ENCODE results near the gene ADAMTS19. TPM values are rescaled to one million over a fixed set of nuclear protein-coding genes. Genes with fewer than 3 reads are reported as not detected.

Gene ADAMTS19
- total RNA-seq, 1 donor from 2014 or later = 106 TPM

GRCh38 chr5:129465776-129466344, 5.8 kb downstream of the ADAMTS19 start:
- no peak overlapping the region for H3K27ac ChIP-seq (ENCODE audit: low read depth, low read length)

GRCh38 chr5:129474544-129474943, 14.4 kb downstream of the ADAMTS19 start:
- H3K27me3 ChIP-seq (ENCODE audit: control insufficient read depth in 3 of 3, insufficient read depth in 3 of 3, low read length in 3 of 3) = no peaks in the 10 kb centered on the region
- H3K9ac ChIP-seq (ENCODE audit: low read depth in 1 of 3, low read length in 3 of 3) = no peak overlapping the region
- H3K4me3 ChIP-seq (ENCODE audit: low read length in 3 of 3) = no peak overlapping the region
- no peaks in the 10 kb centered on the region for H3K4me1 ChIP-seq (ENCODE audit: control insufficient read depth in 3 of 3, insufficient read depth in 3 of 3, low read length in 3 of 3)
- no peaks in the 10 kb centered on the region for H3K9me3 ChIP-seq (ENCODE audit: control insufficient read depth in 3 of 3, low read length in 3 of 3)
- no peaks in the 10 kb centered on the region for H3K36me3 ChIP-seq (ENCODE audit: control insufficient read depth in 3 of 3, insufficient read depth in 3 of 3, low read length in 3 of 3)
- no peak overlapping the region for H3K27ac ChIP-seq (ENCODE audit: low read depth, low read length)

More at GRCh38 chr5:129465776-129466344, 5.8 kb downstream of the ADAMTS19 start:
- Histone ChIP-seq H3K4me1 (ENCODE audit: control insufficient read depth in 3 of 3, insufficient read depth in 3 of 3, low read length in 3 of 3) (peaks cover under 1 to 5% (median 4%) of the 10 kb centered on the region in 3 donors), H3K9me3 (ENCODE audit: control insufficient read depth in 3 of 3, low read length in 3 of 3) (no peaks in the 10 kb centered on the region), H3K36me3 (ENCODE audit: control insufficient read depth in 3 of 3, insufficient read depth in 3 of 3, low read length in 3 of 3) (no peaks in the 10 kb centered on the region), H3K9ac (ENCODE audit: low read depth in 1 of 3, low read length in 3 of 3) (no peak overlapping the region), H3K4me3 (ENCODE audit: low read length in 3 of 3) (no peak overlapping the region), H3K27me3 (ENCODE audit: control insufficient read depth in 3 of 3, insufficient read depth in 3 of 3, low read length in 3 of 3) (peaks cover under 1 to 2% (median 2%) of the 10 kb centered on the region in 3 donors)

GRCh38 chr5:129476751-129477150, 16.7 kb downstream of the ADAMTS19 start:
- no peaks in the 10 kb centered on the region for H3K27me3 ChIP-seq (ENCODE audit: control insufficient read depth in 3 of 3, insufficient read depth in 3 of 3, low read length in 3 of 3)
- no peaks in the 10 kb centered on the region for H3K9me3 ChIP-seq (ENCODE audit: control insufficient read depth in 3 of 3, low read length in 3 of 3)
- no peak overlapping the region for H3K4me3 ChIP-seq (ENCODE audit: low read length in 3 of 3)
- no peak overlapping the region for H3K9ac ChIP-seq (ENCODE audit: low read depth in 1 of 3, low read length in 3 of 3)
- no peaks in the 10 kb centered on the region for H3K36me3 ChIP-seq (ENCODE audit: control insufficient read depth in 3 of 3, insufficient read depth in 3 of 3, low read length in 3 of 3)
- H3K27ac ChIP-seq (ENCODE audit: low read depth, low read length) = no peak overlapping the region
- H3K4me1 ChIP-seq (ENCODE audit: control insufficient read depth in 3 of 3, insufficient read depth in 3 of 3, low read length in 3 of 3) = no peaks in the 10 kb centered on the region

GRCh38 chr5:129477532-129477931, 17.4 kb downstream of the ADAMTS19 start:
- peak overlapping the region in 1 of 3 donors; percentile 3 for H3K9ac ChIP-seq (ENCODE audit: low read depth in 1 of 3, low read length in 3 of 3)

GRCh38 chr5:129481161-129481560, 21.1 kb downstream of the ADAMTS19 start:
- no peak overlapping the region for H3K4me3 ChIP-seq (ENCODE audit: low read length in 3 of 3)
- no peaks in the 10 kb centered on the region for H3K9me3 ChIP-seq (ENCODE audit: control insufficient read depth in 3 of 3, low read length in 3 of 3)
- no peaks in the 10 kb centered on the region for H3K27me3 ChIP-seq (ENCODE audit: control insufficient read depth in 3 of 3, insufficient read depth in 3 of 3, low read length in 3 of 3)
- no peak overlapping the region for H3K27ac ChIP-seq (ENCODE audit: low read depth, low read length)
- no peaks in the 10 kb centered on the region for H3K36me3 ChIP-seq (ENCODE audit: control insufficient read depth in 3 of 3, insufficient read depth in 3 of 3, low read length in 3 of 3)
- no peaks in the 10 kb centered on the region for H3K4me1 ChIP-seq (ENCODE audit: control insufficient read depth in 3 of 3, insufficient read depth in 3 of 3, low read length in 3 of 3)
- H3K9ac ChIP-seq (ENCODE audit: low read depth in 1 of 3, low read length in 3 of 3) = no peak overlapping the region

More at GRCh38 chr5:129477532-129477931, 17.4 kb downstream of the ADAMTS19 start:
- Histone ChIP-seq H3K36me3 (ENCODE audit: control insufficient read depth in 3 of 3, insufficient read depth in 3 of 3, low read length in 3 of 3) (no peaks in the 10 kb centered on the region), H3K4me1 (ENCODE audit: control insufficient read depth in 3 of 3, insufficient read depth in 3 of 3, low read length in 3 of 3) (no peaks in the 10 kb centered on the region), H3K27me3 (ENCODE audit: control insufficient read depth in 3 of 3, insufficient read depth in 3 of 3, low read length in 3 of 3) (no peaks in the 10 kb centered on the region), H3K9me3 (ENCODE audit: control insufficient read depth in 3 of 3, low read length in 3 of 3) (no peaks in the 10 kb centered on the region), H3K27ac (ENCODE audit: low read depth, low read length) (peak overlapping the region; percentile 50), H3K4me3 (ENCODE audit: low read length in 3 of 3) (no peak overlapping the region)

GRCh38 chr5:129496421-129496820, 36.3 kb downstream of the ADAMTS19 start:
- Histone ChIP-seq H3K9ac (ENCODE audit: low read depth in 1 of 3, low read length in 3 of 3) (no peak overlapping the region), H3K9me3 (ENCODE audit: control insufficient read depth in 3 of 3, low read length in 3 of 3) (no peaks in the 10 kb centered on the region), H3K4me3 (ENCODE audit: low read length in 3 of 3) (no peak overlapping the region), H3K27me3 (ENCODE audit: control insufficient read depth in 3 of 3, insufficient read depth in 3 of 3, low read length in 3 of 3) (no peaks in the 10 kb centered on the region), H3K4me1 (ENCODE audit: control insufficient read depth in 3 of 3, insufficient read depth in 3 of 3, low read length in 3 of 3) (peaks cover 0 to 3% (median 0%) of the 10 kb centered on the region in 3 donors), H3K27ac (ENCODE audit: low read depth, low read length) (no peak overlapping the region), H3K36me3 (ENCODE audit: control insufficient read depth in 3 of 3, insufficient read depth in 3 of 3, low read length in 3 of 3) (no peaks in the 10 kb centered on the region)

GRCh38 chr5:129496864-129497595, 36.9 kb downstream of the ADAMTS19 start:
- H3K36me3 ChIP-seq (ENCODE audit: control insufficient read depth in 3 of 3, insufficient read depth in 3 of 3, low read length in 3 of 3) = no peaks in the 10 kb centered on the region
- H3K4me3 ChIP-seq (ENCODE audit: low read length in 3 of 3) = peak overlapping the region in 1 of 3 donors; percentile 3
- H3K27ac ChIP-seq (ENCODE audit: low read depth, low read length) = no peak overlapping the region
- H3K4me1 ChIP-seq (ENCODE audit: control insufficient read depth in 3 of 3, insufficient read depth in 3 of 3, low read length in 3 of 3) = peaks cover 0 to 3% (median 0%) of the 10 kb centered on the region in 3 donors
- no peaks in the 10 kb centered on the region for H3K9me3 ChIP-seq (ENCODE audit: control insufficient read depth in 3 of 3, low read length in 3 of 3)
- H3K9ac ChIP-seq (ENCODE audit: low read depth in 1 of 3, low read length in 3 of 3) = no peak overlapping the region
- H3K27me3 ChIP-seq (ENCODE audit: control insufficient read depth in 3 of 3, insufficient read depth in 3 of 3, low read length in 3 of 3) = no peaks in the 10 kb centered on the region

- H3K27me3 ChIP-seq (ENCODE audit: control insufficient read depth in 3 of 3, insufficient read depth in 3 of 3, low read length in 3 of 3) = no peaks in the 10 kb centered on the region
- no peak overlapping the region for H3K4me3 ChIP-seq (ENCODE audit: low read length in 3 of 3)
- H3K27ac ChIP-seq (ENCODE audit: low read depth, low read length) = no peak overlapping the region
- H3K4me1 ChIP-seq (ENCODE audit: control insufficient read depth in 3 of 3, insufficient read depth in 3 of 3, low read length in 3 of 3) = peaks cover 0 to 3% (median 0%) of the 10 kb centered on the region in 3 donors
- H3K9ac ChIP-seq (ENCODE audit: low read depth in 1 of 3, low read length in 3 of 3) = no peak overlapping the region
- no peaks in the 10 kb centered on the region for H3K9me3 ChIP-seq (ENCODE audit: control insufficient read depth in 3 of 3, low read length in 3 of 3)
- no peaks in the 10 kb centered on the region for H3K36me3 ChIP-seq (ENCODE audit: control insufficient read depth in 3 of 3, insufficient read depth in 3 of 3, low read length in 3 of 3)
Observed at GRCh38 chr5:129499208-129499852, 39.2 kb downstream of the ADAMTS19 start.

- peaks cover 0 to 3% (median 0%) of the 10 kb centered on the region in 3 donors for H3K4me1 ChIP-seq (ENCODE audit: control insufficient read depth in 3 of 3, insufficient read depth in 3 of 3, low read length in 3 of 3)
- H3K36me3 ChIP-seq (ENCODE audit: control insufficient read depth in 3 of 3, insufficient read depth in 3 of 3, low read length in 3 of 3) = no peaks in the 10 kb centered on the region
- H3K27me3 ChIP-seq (ENCODE audit: control insufficient read depth in 3 of 3, insufficient read depth in 3 of 3, low read length in 3 of 3) = no peaks in the 10 kb centered on the region
- no peak overlapping the region for H3K9ac ChIP-seq (ENCODE audit: low read depth in 1 of 3, low read length in 3 of 3)
- H3K4me3 ChIP-seq (ENCODE audit: low read length in 3 of 3) = no peak overlapping the region
- no peaks in the 10 kb centered on the region for H3K9me3 ChIP-seq (ENCODE audit: control insufficient read depth in 3 of 3, low read length in 3 of 3)
- no peak overlapping the region for H3K27ac ChIP-seq (ENCODE audit: low read depth, low read length)
Observed at GRCh38 chr5:129500101-129500500, 40.0 kb downstream of the ADAMTS19 start.

GRCh38 chr5:129506086-129506485, 46.0 kb downstream of the ADAMTS19 start:
- Histone ChIP-seq H3K9ac (ENCODE audit: low read depth in 1 of 3, low read length in 3 of 3) (no peak overlapping the region), H3K27ac (ENCODE audit: low read depth, low read length) (no peak overlapping the region), H3K9me3 (ENCODE audit: control insufficient read depth in 3 of 3, low read length in 3 of 3) (no peaks in the 10 kb centered on the region), H3K36me3 (ENCODE audit: control insufficient read depth in 3 of 3, insufficient read depth in 3 of 3, low read length in 3 of 3) (no peaks in the 10 kb centered on the region), H3K27me3 (ENCODE audit: control insufficient read depth in 3 of 3, insufficient read depth in 3 of 3, low read length in 3 of 3) (no peaks in the 10 kb centered on the region), H3K4me1 (ENCODE audit: control insufficient read depth in 3 of 3, insufficient read depth in 3 of 3, low read length in 3 of 3) (peaks cover 0 to 3% (median 0%) of the 10 kb centered on the region in 3 donors), H3K4me3 (ENCODE audit: low read length in 3 of 3) (no peak overlapping the region)
